Gastroesophageal sphincter (tissue), 3 donors: Measurements from ENCODE around the gene ANKRD55.

Experiments used
- POLR2A ChIP-seq, 2 donors: fragments of 450-650 bp; IDR thresholded peaks; one replicate each; pipeline ENCODE4 v1.6.1; 2017; ENCODE audit warnings: antibody characterized with exemption in 2 of 2, mild to moderate bottlenecking in 2 of 2, moderate library complexity in 1 of 2
- POLR2AphosphoS5 ChIP-seq: sonication (generic); formaldehyde crosslinking; IDR thresholded peaks from one replicate; pipeline ENCODE4 v1.6.1; 2017; ENCODE audit warnings: antibody characterized with exemption
- TF ChIP-seq, protein P1 (sequence below), 4 experiments: fragments of 200-600 bp in 2 of 4; fragments of 450-650 bp in 2 of 4; sonication (generic) in 1 of 4; IDR thresholded peaks; one replicate each; pipeline ENCODE4 v1.5.1; 2017 to 2019; ENCODE audit warnings: antibody characterized with exemption in 4 of 4, mild to moderate bottlenecking in 2 of 4, moderate library complexity in 2 of 4

DNA sequence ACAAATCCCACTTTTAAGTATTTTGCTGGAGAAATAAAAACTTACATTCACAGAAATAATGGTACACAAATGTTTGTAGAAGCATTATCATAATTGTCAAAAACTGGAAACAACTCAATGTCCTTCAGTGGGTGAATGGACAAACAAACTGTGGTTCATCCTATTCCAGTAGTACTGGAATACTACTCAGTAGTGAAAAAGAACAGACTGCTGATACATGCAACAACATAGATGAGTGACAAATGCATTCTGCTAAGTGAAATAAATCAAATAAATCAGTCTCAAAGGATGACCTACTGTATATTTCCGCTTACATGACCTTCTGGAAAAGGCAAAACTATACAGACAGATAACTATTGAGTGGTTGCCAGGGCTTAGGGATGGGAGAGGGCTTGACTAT, 114.1 kb downstream of the ANKRD55 start:
- TF ChIP-seq, protein P1, sequence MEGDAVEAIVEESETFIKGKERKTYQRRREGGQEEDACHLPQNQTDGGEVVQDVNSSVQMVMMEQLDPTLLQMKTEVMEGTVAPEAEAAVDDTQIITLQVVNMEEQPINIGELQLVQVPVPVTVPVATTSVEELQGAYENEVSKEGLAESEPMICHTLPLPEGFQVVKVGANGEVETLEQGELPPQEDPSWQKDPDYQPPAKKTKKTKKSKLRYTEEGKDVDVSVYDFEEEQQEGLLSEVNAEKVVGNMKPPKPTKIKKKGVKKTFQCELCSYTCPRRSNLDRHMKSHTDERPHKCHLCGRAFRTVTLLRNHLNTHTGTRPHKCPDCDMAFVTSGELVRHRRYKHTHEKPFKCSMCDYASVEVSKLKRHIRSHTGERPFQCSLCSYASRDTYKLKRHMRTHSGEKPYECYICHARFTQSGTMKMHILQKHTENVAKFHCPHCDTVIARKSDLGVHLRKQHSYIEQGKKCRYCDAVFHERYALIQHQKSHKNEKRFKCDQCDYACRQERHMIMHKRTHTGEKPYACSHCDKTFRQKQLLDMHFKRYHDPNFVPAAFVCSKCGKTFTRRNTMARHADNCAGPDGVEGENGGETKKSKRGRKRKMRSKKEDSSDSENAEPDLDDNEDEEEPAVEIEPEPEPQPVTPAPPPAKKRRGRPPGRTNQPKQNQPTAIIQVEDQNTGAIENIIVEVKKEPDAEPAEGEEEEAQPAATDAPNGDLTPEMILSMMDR (IDR thresholded peaks at IDR 0.05), result no peak
- TF ChIP-seq POLR2A (IDR thresholded peaks at IDR 0.05) (no peak), POLR2AphosphoS5 (no peak)
